Left cardiac atrium (tissue), 4 donors: ENCODE results near the gene PINK1. TPM values are rescaled to one million over a fixed set of nuclear protein-coding genes. Genes with fewer than 3 reads are reported as not detected.

Experiments
- ATAC-seq, 2 donors: fragments of 200-7000 bp; cut with Tn5 transposase; one replicate each; pipeline ENCODE4 v1.9.1; 2020; ENCODE audit warnings: mild to moderate bottlenecking in 2 of 2, moderate library complexity in 2 of 2
- DNase-seq: peaks from one replicate; pipeline ENCODE4 v3.0.0-alpha.2; 2020
- intact Hi-C, 2 donors: fragments of 100-400 bp; cut with DNase I; formaldehyde crosslinking; loops; one replicate each; pipeline versions ENCODE4 v1.14.1 to v1.15.1; 2022 to 2023
- total RNA-seq, 2 donors: library from RNA; stranded (reverse); fragmentation: NEBNext Ultra II Directional; extraction: Animal tissue kit (Norgen Biotek cat#: 25700); gene quantifications; one replicate each; pipeline ENCODE4 v1.2.1, GENCODE V29; 2021
- donor health status: DM: no; HTN: yes; CAD: no.
- donor health status: DM: no; HTN: yes; CAD: no; lungs with severe emphysema.
- donor health status: DM: yes; HTN: yes; CAD: no.
- donor health status: Dilated cardiomyopathy.

Gene PINK1
- total RNA-seq, 2 donors from 2014 or later = 126 to 149 TPM

GRCh38 chr1:20691872-20692271 is 58.6 kb downstream of the PINK1 start:
- DNase-seq = no peak
- ATAC-seq = no peak
- intact Hi-C loops = no loop called here

GRCh38 chr1:20693623-20694022 is 60.4 kb downstream of the PINK1 start:
- DNase-seq = no peak
- ATAC-seq = no peak
- intact Hi-C loops = no loop called here

- ATAC-seq = no peak
- DNase-seq = no peak
- intact Hi-C loops = loop anchor here in 1 of 2 donors (5.0 kb wide), 1 partner anchor 502 kb away; no protein-coding TSS in a partner anchor
Observed at GRCh38 chr1:20695515-20695914, 62.3 kb downstream of the PINK1 start.

- peak; percentile 95 to 96 for ATAC-seq
- intact Hi-C loops = loop anchor here (1.0 to 5.0 kb wide), 2 partner anchors 501 kb away; no protein-coding TSS in a partner anchor
Observed at GRCh38 chr1:20696397-20697333, 63.4 kb downstream of the PINK1 start.

GRCh38 chr1:20697563-20697962 is 64.3 kb downstream of the PINK1 start:
- intact Hi-C loops = loop anchor here in 1 of 2 donors (5.0 kb wide), 1 partner anchor 500 kb away; no protein-coding TSS in a partner anchor
- no peak for DNase-seq
- ATAC-seq = no peak

More at GRCh38 chr1:20696397-20697333, 63.4 kb downstream of the PINK1 start:
- peak; percentile 89 for DNase-seq

GRCh38 chr1:20698195-20698910 is 65.1 kb downstream of the PINK1 start:
- DNase-seq (no peak), ATAC-seq (no peak)
- intact Hi-C loops = loop anchor here in 1 of 2 donors (5.0 kb wide), 1 partner anchor 499 kb away; no protein-coding TSS in a partner anchor

GRCh38 chr1:20699558-20699957 is 66.3 kb downstream of the PINK1 start:
- no peak for DNase-seq
- no peak for ATAC-seq
- intact Hi-C loops = loop anchor here in 1 of 2 donors (5.0 kb wide), 1 partner anchor 498 kb away; no protein-coding TSS in a partner anchor

GRCh38 chr1:20700636-20701215 is 67.5 kb downstream of the PINK1 start:
- intact Hi-C loops = no loop called here
- DNase-seq (no peak), ATAC-seq (no peak)

Other genes with a start within 250 kb of the PINK1 start
- 10 to 100 TPM; 19.4 to 25.3 TPM for gene CAMK2N1, start 147.2 kb upstream of the PINK1 start, total RNA-seq
- 10 to 100 TPM; 32.4 to 41.0 TPM for gene MUL1, start 125.3 kb upstream of the PINK1 start, total RNA-seq
- 1 to 10 TPM; 1.6 to 3.3 TPM for gene FAM43B, start 80.9 kb upstream of the PINK1 start, total RNA-seq
- 1 to 10 TPM; 2.4 to 6.5 TPM for gene CDA, start 44.4 kb upstream of the PINK1 start, total RNA-seq
- 100 to 1,000 TPM; 143 to 145 TPM for gene DDOST, start 27.9 kb downstream of the PINK1 start, total RNA-seq
- 1 to 10 TPM; 3.2 to 4.0 TPM for gene KIF17, start 84.5 kb downstream of the PINK1 start, total RNA-seq
- gene SH2D5, start 99.2 kb downstream of the PINK1 start, total RNA-seq = under 1 TPM; 0.18 to 0.44 TPM
- 100 to 1,000 TPM; 128 to 133 TPM for gene HP1BP3, start 153.8 kb downstream of the PINK1 start, total RNA-seq